HG03135 (cell line): ENCODE results near the gene RTL1.

ENCODE experiments used
- ATAC-seq: cut with Tn5 transposase; IDR thresholded peaks from one replicate; pipeline ENCODE4 v1.9.1; 2021; ENCODE audit warnings: mild to moderate bottlenecking, moderate library complexity; ENCODE audit not compliant: unreplicated experiment

RTL1 gene

GRCh38 chr14:100867631-100868315 is 35.7 kb downstream of the RTL1 start:
- ATAC-seq, result no peak

DNA sequence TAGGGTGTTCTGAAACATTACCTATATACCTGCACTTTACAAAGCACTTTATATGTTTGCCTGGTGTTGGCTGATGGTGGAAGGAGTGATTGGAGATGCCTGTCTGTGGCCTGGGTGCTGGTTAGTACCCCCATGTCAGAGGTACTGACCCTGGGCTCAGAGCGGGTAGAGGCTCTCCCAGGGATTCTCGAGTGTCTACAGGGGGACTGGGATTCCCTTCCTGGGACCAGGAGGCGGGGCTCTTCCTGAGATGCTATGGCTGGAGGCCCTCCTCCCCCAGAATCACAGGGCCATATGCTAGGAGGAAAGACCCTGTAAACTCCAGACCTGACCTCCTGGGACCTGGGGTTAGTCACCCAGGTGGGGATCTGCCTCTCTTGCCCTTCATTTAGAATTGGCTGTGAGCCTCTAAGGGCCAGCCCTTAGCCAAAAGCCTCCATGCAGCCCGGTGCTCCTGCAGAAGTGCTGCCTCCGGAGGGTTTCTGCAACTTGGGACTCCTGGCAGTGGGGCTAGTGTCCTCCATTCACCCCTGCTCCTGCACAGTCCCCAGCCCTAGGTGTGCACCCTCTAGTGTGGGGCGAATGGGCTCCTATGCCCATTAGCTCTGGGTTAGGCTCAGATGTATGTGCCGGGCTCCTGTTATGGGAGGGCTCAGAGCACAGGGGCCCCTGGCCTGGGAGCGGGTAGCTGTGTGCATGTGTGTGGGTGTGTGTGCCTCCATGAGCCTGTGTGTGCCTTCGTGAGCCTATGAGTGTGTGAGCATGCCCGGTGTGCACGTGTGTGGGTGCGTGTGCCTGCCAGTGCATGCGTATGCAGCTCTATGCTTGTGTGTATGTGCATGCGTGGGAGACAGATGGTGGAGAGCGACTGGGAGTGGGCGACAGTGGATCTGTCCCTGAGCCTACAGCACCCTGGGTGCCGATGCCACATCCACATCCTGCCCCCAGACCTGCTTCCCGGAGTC is 36.6 kb downstream of the RTL1 start:
- ATAC-seq, result no peak

DNA sequence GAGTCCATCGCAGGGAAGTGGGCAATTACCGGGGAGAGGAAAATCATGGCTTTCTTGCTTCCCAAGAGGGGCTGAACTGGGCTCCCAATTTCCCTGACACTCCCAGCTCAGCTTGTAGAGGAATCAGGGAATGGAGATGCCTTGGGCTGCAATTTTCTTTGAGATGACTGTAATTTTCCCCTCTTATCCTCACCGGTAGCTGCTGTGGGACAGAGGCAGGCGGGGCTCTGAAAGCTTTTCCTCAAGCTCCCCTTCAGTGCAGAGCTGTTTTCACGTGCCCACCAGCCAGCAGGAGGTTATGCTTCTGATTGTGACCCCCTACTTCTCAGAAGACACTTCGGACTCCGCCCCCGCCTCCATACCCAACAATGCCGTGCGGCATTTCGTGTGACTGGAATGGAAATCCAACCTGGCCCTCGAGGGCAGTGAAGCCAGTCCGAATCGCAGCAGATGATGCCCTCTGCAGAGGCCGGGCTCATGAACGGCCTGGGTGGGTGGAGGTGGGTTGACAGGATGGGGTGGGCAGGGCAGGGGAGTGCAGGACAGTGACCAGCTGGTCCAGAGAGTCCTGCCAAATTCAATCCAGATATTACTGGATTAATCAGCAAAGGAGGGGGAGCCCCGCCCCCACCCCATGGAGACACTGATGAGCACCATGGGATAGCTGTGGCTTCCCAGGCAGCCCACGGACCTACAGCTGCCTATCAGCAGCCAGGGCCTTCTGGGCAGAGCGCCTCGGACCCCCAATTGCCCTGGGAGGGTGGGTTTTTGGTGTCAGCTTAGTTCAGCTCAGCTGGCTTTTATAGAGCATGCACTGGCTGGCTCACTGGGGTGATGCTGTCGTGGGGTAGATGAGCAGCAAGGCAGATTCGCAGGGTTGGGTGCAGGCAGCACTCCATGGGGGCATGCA is 37.6 kb downstream of the RTL1 start:
- ATAC-seq, result no peak

- ATAC-seq, result no peak
Observed at GRCh38 chr14:100864960-100865681, 38.4 kb downstream of the RTL1 start.

GRCh38 chr14:100864206-100864605 is 39.3 kb downstream of the RTL1 start:
- ATAC-seq, result no peak

DNA sequence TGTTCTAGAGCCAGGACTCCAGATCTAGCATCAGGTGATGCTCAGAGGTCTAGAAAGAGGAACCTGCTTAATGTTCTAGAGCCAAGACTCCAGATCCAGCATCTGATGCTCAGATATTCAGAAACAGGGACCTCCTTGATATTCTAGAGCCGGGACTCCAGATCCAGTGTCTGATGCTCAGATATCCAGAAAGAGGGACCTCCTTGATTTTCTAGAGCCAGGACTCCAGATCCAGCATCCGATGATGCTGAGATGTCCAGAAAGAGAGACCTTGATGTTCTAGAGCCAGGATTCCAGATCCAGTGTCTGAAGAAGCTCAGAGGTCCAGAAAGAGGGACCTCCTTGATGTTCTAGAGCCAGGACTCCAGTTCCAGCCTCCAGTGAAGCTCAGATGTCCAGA is 40.7 kb downstream of the RTL1 start:
- ATAC-seq, result no peak

- no peak for ATAC-seq
Observed at GRCh38 chr14:100862277-100862676, 41.2 kb downstream of the RTL1 start.

DNA sequence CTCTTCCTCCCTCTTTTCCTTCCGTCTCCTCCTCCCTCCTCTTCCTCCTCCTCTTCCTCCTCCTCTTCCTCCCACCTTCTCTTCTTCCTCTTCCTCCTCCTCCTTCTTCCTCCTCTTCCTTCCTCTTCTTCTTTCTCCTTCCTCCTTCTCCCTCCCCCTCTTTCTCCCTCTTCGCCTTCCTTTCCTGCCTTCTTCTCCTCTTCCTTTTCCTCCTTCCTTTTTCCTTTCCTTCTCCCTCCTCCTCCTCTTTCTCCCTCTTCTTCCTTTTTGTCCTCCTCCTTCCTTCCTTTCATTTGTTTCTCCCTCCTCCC is 41.6 kb downstream of the RTL1 start:
- ATAC-seq, result no peak

GRCh38 chr14:100861188-100861936 is 42.2 kb downstream of the RTL1 start:
- no peak for ATAC-seq

DNA sequence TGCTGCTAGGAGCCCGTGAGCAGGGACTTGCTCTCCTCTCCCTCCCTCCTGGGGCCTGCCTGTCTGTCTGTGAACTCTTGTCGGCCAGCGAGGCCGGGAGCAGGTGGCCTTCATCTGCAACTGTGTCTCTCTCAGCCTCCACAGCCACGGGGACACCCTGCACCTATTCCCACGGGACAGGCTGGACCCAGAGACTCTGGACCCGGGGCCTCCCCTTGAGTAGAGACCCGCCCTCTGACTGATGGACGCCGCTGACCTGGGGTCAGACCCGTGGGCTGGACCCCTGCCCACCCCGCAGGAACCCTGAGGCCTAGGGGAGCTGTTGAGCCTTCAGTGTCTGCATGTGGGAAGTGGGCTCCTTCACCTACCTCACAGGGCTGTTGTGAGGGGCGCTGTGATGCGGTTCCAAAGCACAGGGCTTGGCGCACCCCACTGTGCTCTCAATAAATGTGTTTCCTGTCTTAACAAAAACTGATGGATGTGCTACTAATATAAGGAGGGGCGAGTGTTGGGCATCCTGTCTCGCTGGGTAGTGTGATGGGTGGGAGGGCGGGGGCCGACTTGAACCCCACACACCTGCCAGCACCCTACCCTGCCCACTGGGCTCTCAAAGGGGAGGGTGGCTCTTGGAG is 42.9 kb downstream of the RTL1 start:
- no peak for ATAC-seq

DNA sequence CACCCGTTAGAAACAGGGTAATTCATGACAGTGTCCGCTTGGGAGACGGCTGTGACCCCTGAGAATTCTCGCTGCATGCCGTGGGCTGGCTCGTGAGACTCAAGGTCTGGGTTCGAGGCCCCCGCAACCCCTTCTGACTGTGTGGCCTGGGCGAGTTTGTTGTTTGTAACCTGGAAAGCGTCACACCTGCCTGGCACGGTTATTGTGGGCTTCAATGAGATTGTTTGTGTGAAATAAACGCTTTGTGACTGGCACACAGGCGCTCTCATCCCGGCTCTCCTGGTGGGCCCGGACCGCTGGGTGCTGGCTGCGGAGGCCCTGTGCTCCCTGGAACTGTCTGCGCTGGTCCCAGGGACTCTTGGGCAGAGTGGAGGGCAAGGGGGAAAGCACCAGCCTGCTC is 43.7 kb downstream of the RTL1 start:
- no peak for ATAC-seq

DNA sequence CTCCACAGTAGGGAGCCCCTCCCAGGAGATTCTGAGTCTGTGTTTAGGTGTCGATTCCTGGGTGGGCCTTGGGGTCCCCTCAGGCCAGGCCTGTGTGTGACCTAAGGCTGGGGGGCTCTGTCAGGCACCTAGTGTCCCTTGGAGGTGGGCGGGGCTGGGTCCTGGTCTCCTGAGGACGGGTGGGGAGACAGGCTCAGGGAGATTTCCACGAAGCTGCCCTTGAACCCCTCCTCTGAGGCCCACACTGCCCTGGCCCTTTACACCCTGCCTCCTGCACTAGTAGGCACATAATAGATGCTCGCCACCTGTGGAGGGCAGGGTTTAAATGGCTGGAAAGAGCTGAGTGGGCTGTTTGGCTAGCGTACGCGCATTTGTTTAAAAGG is 44.7 kb downstream of the RTL1 start:
- ATAC-seq, result no peak

DNA sequence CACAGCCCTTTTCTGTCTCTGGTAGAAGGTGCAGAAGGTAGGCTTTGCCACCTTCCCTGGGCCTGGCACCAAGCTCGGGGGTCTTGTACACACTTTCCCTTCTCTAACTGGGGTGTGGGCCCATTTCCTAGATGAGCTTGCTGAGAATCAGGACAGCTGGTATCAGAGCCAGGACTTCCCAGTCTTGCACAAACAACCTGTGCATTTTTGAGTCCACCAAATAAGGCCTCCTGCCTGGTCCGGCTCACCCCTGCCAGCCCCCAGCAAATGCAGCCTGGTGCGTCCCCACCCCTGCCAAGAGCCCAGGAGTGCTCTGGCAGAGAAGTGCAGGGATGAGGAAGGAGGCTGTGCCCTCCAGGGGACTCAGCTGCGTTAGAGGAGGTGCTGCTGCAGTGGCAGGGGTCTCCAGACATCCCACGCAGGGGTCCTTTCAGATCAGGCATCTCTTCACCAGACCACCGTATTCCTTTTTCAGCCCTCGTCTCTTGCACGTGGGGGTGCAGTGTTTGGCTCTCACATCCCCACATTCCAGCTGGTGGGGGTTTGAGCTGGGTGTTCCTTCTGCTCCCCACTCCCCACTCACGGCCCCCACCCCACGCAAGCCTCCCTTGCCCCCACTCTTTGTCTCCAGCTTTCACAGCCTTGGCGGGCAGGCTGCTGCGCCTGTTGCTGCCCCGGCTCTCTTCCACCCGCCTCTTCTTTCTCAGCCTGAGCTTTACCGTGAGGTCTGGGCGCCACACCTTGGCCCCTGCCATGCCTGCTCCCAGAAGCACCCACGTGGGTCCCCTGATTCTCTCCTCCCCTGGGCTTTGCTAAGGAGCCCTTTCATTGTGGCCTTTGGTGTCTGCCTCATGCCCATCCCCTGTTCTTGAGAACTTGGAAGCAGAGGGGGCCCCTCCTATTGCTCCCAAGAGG is 45.3 kb downstream of the RTL1 start:
- no peak for ATAC-seq

GRCh38 chr14:100857233-100857922 is 46.1 kb downstream of the RTL1 start:
- ATAC-seq, result no peak

- no peak for ATAC-seq
Observed at GRCh38 chr14:100856056-100856950, 47.2 kb downstream of the RTL1 start.

DNA sequence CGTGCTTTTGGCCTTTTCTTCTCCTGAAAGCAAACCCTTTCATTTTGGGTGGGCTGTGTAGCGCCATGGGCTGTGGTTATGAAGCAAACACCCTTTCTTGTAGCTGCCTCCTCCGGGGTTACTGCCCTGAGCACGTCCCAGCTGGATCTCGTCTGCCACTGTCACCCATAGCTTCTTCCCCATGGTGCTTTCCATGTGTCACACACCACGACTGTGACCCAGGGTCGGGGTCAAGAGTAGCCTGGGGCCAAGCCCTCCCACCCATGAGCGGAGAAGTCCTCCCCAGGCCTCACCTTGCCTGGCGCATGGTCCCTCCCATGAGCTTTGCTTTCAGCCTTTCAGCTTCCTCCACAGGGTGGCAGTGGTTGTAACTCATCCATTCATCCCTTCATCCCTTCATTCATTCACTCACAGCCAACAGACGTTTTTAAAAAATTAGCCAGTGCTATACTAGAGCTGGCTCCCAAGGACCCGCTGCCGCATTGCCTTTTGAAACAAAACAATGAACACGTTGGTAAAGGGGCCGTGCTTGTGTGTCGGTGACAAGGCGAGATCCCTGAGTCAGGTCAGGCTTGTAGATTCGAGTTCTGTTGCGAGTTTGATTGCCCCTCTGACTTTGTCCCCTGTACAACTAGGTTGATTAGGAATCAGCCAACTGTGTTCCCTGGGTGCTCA is 48.1 kb downstream of the RTL1 start:
- no peak for ATAC-seq
